CD4-positive, alpha-beta T cell treated with Interferon alpha-2 for 1 hour (primary cell): ENCODE data around the gene MYO1F.
"Not testable (repeated sequence)": the region's sequence is repeated elsewhere in the genome, so short reads cannot be mapped to it uniquely, and the experiment has no call there.

ENCODE experiments used
- DNase-seq, 2 donors: peaks; one replicate each; pipeline ENCODE4 v3.0.0-alpha.2; 2020 to 2022

Gene MYO1F

GRCh38 chr19:8561075-8561764 lies 16.0 kb downstream of the MYO1F start:
- no peak for DNase-seq

GRCh38 chr19:8558325-8558724 lies 18.9 kb downstream of the MYO1F start:
- no peak for DNase-seq

GRCh38 chr19:8557642-8558238 lies 19.5 kb downstream of the MYO1F start:
- no peak for DNase-seq

- not testable (repeated sequence) for DNase-seq
These were observed 23.5 kb downstream of the MYO1F start for GRCh38 chr19:8553729-8554128.

GRCh38 chr19:8552810-8553209 lies 24.4 kb downstream of the MYO1F start:
- DNase-seq, result no peak

GRCh38 chr19:8550070-8550469 lies 27.2 kb downstream of the MYO1F start:
- no peak for DNase-seq

- no peak for DNase-seq
These were observed 31.5 kb downstream of the MYO1F start for GRCh38 chr19:8545743-8546142.

- DNase-seq, result no peak
These were observed 33.1 kb downstream of the MYO1F start for GRCh38 chr19:8544168-8544567.

- DNase-seq, result no peak
These were observed 37.6 kb downstream of the MYO1F start for GRCh38 chr19:8539621-8540149.

GRCh38 chr19:8537099-8537498 lies 40.1 kb downstream of the MYO1F start:
- no peak for DNase-seq

- DNase-seq, result no peak
These were observed 41.0 kb downstream of the MYO1F start for GRCh38 chr19:8536282-8536681.

GRCh38 chr19:8532225-8532624 lies 45.0 kb downstream of the MYO1F start:
- DNase-seq, result no peak

- DNase-seq, result no peak
These were observed 45.8 kb downstream of the MYO1F start for GRCh38 chr19:8531470-8531869.

GRCh38 chr19:8530061-8530679 lies 47.1 kb downstream of the MYO1F start:
- DNase-seq, result no peak

- DNase-seq, result no peak
These were observed 47.8 kb downstream of the MYO1F start for GRCh38 chr19:8529369-8530006.

GRCh38 chr19:8528500-8528899 lies 48.7 kb downstream of the MYO1F start:
- DNase-seq, result no peak

GRCh38 chr19:8526345-8527091 lies 50.7 kb downstream of the MYO1F start:
- no peak for DNase-seq

- no peak for DNase-seq
These were observed 51.9 kb downstream of the MYO1F start for GRCh38 chr19:8525401-8525684.

GRCh38 chr19:8519388-8519787 lies 57.9 kb downstream of the MYO1F start:
- DNase-seq, result no peak

- no peak for DNase-seq
These were observed 58.7 kb downstream of the MYO1F start for GRCh38 chr19:8518536-8518935.

- peak; percentile 51 to 70 for DNase-seq
These were observed 59.4 kb downstream of the MYO1F start for GRCh38 chr19:8517551-8518442.

GRCh38 chr19:8515317-8515716 lies 61.9 kb downstream of the MYO1F start:
- peak; percentile 73 to 80 for DNase-seq
